ENCODE measurements around the gene PLAAT2.
A peak's percentile ranks its signal among the peaks of the same experiment; 100 is the strongest.
"Not testable (repeated sequence)": the region's sequence is repeated elsewhere in the genome, so short reads cannot be mapped to it uniquely, and the experiment has no call there.

The PLAAT2 gene

DNA sequence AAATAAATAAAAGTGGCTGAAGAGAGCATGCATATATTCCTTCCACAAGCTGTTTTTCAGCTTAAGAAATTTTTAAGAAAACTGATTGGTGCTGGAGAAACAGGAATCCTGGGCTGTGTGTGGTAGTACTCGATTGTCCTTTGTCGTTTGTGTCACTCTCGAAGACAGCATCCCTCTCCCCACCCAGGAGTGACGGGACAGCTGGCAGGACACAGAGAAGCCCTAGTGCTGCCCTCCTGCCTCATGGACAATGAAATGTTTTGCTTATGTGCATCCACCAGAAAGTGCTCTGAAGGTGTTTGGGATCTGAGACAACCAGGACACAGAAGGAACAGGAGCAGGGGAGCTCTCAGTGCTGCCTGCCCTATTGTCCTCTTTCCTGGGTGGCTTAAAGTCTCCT, 13.8 kb downstream of the PLAAT2 start:
- DNase-seq, result no peak

DNA sequence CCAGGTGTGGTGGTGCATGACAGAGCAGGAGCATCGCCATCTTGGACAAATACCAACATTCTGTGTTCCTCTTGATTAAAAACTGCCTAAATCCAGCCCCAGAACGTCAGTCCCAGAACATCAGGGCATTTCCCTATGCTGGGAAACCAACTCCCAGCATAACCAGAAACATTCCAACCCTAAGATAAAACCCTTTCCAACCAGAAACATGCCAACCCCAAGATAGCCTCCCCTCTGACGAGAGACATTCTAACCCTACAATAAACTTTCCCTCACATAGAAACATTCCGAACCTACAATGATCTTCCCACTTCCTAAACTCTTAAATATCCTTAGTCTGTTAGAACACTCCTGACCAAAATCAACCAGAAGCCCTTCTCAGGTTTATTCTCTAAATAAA, 15.0 kb downstream of the PLAAT2 start:
- DNase-seq, result no peak

DNA sequence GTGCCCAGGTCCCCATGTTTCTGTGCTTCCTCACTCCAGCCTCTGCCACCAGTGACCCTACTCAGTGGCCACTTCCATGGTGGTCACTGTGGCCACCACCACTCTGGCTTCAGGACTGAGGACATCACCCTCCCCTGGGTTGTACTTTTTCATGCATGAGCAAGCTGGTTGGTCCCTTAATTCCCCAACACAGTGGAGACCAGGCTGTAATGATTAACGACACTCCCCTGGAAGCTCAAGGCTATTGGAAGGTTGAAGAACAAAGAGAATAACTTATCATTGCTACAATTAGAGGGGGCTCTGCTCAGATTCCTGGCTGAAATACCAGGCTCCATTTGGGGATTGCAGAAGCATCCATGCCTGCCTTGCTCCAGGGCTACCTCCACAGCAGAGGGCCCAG, 16.1 kb downstream of the PLAAT2 start:
- no peak for DNase-seq

DNA sequence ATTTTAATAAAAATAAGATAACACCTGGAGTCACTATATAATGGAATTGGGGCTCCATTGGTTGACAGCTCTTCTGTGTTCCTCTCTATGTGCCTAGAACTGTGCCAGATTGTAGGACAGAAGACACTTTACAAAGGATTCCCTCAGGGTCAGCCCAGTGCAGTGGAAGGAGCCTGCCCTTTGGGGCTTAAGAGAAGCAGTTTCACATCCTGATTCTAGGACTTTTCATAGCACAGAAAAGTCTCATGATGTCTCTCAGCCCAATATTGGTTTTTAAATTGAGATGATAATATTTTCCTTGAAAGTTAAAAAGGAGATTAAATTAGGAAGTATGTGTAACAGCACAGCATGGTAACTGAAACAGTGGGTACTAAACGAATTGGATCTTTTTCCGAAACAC, 19.5 kb downstream of the PLAAT2 start:
- DNase-seq, result no peak

DNA sequence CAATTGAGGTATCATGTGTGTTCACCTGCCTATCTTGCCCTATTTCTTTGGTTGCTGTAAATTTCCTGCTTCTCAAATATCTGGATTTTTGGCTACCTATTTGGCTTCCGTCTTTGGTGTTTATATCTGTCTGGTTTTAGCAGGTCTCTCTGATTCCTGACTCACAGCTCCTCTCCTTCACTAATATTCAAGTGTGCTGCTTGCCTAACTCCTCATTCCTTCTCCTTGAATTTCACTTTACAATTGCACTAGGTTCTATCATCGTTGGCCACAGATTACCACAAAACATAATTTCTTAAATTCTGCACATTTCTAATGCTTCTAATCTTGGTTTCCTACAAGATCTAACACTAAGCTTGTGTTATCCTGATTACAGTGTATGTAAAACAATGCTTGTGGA, 20.7 kb downstream of the PLAAT2 start:
- DNase-seq, result not testable (repeated sequence)

DNA sequence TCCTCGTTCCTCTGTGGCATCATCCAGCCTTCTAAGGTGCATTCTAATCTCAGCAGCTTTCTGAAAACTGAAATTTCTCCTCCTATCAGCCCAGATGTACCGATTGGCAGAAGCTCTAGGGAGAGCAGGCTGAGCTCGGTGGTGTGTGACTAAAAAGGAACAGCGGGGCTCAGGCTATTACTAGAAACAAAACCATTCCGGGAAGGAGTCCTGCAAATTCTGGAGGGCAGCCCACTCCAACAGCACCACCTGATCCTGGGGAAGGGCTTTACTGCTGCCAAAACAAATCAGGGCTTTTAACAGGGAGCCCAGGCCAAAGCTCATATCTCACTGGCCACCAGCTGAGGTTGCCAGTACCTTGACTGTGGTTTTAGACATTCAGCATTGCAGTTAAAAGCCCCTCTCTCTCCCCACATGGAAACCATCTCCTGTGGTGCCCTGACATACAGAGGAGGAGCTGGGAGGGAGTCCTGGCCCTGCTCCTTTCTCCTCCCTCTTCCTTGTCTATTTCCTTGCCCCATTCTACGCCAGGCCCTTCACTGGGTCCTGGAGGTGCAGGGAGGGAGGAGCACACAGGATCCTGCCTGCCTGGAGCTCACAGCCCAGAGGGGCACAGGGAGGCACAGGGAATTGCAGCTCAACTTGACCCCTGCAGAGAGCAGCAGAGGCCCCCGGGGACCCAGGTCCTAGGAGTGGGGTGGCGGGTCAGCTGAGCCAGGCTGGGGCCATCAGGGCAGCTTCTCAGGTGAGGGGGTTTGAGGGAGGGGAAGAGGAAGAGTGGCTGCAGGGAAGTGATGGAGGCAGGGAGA, 25.7 kb downstream of the PLAAT2 start:
- no peak for DNase-seq

DNA sequence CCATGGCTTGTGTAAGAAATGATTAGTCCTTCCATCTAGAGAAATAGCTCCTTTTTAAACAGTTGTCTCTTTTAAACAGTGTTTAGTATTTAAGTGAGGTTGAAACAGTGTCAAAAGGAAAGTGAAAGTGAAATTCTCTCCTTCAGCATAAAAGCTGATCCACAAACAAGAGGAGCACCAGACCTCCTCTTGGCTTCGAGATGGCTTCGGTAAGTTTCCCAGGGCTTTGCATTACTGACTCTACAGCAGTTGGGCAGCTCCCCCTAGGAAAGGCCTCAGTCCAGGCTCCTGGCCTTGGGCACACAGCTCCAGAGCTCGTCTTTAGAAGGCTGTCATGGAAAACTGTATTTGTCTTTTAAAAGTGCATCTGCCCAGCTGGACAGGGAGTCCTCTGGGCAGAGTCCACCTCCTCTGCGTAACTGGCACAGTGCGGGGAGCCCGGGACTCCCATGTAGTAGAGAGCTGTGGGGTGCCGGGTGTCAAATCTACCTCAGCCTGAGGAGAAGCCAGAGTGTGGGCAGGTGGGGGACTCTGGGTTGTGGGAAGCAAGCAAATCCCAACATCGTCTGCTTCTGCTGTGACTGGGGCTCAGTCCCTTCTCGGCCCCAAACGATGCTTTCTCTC, 26.4 kb downstream of the PLAAT2 start, which contains the start of gene PLAAT4:
PLAAT4 (plus strand) TSS at position 140 of the 624 bp plus-strand sequence; CDS start at position 201, 61 bp downstream.
- peak; percentile 44 for DNase-seq

DNA sequence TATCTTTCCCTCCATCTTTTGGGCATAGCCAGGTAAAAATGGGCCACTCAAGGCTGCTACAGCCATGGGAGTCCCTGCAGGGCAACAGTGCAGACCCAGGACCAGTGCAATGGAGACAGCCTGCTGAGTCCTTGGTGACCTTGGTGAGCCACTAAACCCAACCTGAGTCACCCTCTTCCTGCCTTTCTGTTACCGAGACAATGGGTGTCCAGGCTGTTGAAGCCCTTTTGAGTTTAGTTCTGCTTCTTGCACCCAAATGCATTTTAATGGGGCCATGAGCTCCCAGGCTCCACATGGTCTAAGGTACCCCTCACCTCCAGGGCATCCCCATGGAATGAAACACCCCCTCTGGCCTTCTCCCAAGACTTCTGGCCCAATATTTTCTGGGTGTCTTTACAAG, 27.4 kb downstream of the PLAAT2 start:
- DNase-seq, result no peak

DNA sequence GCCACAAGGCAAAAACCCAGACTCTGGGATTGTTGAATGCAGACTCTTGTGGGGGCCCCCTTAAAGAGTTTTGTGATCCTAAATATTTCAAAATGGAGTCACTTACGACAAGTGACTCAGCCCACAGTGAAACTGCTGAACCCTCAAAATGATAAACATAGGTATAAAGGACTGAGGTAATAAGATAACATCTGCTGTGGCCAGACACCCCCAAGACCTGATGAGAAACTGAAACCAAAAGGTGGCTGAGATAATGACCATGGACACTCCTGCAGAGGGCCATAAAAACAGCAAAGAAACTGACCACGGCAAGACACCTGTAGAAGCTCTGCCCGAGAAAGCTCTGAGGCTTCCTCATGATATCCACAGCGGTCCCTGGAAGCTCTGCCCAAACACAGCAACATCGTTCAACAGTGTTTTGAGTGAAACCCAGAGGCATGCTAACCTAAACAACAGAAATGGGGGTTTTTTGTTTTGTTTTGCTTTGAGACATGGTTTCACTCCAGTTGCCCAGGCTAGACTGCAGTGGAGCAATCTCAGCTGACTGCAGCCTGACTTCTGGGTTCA, 28.2 kb downstream of the PLAAT2 start:
- no peak for DNase-seq

DNA sequence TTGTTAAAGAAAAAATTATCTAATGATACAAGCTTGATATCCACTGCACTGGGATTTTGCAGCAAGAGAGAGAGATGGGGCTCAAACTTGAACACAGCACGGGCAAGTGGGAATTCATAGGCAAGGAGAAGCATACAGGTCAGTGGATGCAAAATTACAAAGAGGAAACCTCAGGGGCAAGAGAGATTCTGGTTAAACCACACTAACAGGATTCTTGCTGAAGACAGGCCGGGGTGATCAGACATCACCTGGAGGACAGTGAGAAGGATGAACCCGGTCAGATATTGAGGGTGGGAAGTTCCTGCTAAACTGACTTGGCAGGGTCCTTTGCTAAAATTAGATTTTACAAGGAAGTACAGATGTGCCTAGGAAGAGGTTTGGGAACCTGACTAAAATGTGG, 29.1 kb downstream of the PLAAT2 start:
- no peak for DNase-seq

DNA sequence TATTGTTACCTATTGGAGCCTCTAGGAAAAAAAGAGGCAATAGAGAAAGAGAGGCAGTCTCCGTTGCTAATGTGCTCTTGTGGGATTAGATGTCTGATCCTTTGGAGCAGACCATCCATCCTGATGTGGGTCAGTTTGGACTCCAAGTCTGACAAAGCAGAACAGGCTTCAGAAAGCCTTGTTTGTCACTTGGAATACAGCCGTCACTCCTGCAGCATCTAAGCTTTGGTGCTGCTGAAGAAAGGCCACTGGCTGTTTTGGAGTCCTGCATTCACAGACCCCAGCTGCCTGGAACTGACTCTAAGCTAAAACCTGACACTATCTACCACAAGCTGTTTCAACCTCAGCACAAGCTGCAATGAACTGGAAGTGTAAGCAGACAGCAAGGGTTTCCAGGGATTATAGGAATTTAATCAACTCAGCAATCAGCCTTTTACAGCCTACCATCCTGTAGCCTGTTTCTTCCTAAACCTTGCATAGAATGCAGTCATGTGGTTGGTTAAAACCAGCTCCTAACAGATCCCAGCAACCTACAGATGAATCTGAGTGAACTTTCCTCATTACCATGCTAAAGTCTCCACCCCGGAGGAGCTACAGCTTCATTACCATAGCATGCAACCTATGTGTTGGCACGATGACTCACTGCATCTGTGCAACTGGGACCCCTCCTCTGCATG, 30.2 kb downstream of the PLAAT2 start:
- no peak for DNase-seq

DNA sequence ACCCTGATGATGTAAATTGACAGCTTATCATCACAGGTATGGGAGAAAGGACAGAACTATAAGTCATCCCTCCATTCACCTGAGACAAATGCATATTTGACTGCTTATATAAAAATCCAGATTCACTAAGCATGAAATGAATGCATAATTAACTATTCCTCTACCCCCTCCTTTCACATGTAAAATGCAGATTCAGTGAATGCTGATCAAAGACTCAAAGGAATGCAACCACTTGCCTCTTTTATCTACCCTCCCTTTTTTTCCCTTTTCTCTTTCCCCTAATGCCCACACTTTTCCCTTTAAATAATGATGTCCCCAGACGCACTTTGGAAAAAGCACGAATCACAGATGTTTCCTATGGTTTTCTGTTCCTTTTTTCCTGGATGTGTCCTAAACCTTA, 31.1 kb downstream of the PLAAT2 start:
- no peak for DNase-seq

DNA sequence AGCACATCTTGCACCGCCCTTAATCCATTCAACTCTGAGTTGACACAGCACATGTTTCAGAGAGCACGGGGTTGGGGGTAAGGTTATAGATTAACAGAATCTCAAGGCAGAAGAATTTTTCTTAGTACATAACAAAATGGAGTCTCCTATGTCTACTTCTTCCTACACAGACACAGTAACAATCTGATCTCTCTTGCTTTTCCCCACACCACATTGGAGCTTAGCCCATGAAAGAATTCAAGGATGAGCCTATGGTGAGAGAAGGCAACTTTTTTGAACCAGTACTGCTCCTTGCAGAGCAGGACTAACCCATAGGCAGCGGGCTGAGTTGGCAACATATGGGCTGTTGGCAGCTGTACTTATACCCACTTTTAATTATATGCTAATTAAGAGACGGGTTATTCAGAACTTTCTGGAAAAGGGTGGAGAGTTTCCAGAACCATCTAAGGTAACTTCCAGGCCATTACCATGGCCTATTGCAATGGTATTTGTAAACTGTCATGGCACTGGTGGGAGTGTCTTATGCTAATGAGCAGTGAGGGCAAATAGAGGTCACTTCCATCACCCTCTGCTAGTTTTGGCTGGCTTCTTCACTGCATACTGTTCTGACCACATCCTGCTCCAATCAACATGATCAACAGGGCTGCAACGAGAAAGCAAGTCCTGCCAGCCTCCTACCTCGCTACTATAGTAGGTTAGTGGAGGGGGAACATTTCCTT, 31.9 kb downstream of the PLAAT2 start:
- not testable (repeated sequence) for DNase-seq

DNA sequence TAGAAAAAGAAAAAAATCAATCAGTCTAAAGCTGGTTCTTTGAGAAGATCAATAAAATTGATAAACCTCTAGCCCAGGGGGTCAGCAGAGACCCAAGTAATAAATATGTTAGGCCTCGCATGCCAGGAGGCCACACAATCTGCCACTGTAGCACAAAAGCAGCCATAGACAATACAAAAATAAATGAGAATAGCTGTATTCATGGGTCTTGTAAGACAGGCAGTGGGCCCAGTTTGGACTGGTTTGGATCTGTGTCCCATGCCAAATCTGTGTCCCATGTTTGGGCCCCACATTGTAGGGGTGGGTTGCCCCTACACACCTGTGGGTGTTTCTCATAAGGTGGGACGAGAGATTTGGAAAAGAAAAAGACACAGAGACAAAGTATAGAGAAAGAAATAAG, 33.2 kb downstream of the PLAAT2 start:
- no peak for DNase-seq

DNA sequence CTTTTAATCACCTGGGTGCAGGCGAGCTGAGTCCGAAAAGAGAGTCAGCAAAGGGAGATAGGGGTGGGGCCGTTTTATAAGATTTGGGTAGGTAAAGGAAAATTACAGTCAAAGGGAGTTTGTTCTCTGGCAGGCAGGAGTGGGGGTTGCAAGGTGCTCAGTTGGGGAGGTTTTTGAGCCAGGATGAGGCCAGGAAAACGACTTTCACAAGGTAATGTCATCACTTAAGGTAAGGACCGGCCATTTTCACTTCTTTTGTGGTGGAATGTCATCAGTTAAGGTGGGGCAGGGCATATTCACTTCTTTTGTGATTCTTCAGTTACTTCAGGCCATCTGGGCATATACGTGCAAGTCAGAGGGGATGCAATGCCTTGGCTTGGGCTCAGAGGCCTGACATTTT, 33.8 kb downstream of the PLAAT2 start:
- DNase-seq, result not testable (repeated sequence)

DNA sequence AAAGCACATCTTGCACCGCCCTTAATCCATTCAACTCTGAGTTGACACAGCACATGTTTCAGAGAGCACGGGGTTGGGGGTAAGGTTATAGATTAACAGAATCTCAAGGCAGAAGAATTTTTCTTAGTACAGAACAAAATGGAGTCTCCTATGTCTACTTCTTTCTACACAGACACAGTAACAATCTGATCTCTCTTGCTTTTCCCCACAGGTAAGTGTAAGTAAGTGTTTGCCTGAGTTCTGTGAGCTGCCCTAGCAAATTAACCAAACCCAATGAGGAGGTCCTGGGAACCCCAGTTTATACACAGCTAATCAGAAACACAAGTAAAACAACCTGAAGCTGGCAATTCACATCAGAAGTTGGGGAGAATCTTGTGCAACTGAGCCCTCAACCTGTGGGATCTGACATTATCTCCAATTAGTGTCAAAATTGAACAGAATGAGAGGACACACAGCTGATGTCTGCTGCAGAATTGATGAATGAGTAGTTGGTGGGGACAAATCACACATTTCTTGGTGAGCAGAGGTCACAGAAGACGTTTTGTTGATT, 34.4 kb downstream of the PLAAT2 start:
- not testable (repeated sequence) for DNase-seq

DNA sequence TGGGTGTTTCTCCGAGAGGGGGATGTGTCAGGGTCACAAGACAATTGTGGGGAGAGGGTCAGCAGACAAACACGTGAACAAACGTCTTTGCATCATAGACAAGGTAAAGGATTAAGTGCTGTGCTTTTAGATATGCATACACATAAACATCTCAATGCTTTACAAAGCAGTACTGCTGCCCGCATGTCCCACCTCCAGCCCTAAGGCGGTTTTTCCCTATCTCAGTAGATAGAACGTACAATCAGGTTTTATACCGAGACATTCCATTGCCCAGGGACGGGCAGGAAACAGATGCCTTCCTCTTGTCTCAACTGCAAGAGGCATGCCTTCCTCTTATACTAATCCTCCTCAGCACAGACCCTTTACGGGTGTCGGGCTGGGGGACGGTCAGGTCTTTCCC, 35.0 kb downstream of the PLAAT2 start:
- not testable (repeated sequence) for DNase-seq

DNA sequence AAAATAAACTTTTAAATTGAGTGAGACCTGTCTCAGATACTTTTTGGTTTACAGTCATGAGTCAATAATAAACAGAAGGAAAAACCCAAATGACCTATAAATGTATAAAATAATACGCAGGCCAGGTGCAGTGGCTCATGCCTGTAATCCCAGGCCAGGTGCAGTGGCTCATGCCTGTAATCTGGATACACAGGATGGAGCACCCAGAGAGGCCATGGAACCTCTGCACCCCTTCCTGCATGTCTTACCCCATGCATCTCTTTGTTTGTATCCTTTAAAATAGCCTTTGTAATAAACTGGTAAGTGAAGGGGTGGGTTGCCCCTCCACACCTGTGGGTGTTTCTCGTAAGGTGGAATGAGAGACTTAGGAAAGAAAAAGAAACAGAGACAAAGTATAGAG, 35.5 kb downstream of the PLAAT2 start:
- no peak for DNase-seq

DNA sequence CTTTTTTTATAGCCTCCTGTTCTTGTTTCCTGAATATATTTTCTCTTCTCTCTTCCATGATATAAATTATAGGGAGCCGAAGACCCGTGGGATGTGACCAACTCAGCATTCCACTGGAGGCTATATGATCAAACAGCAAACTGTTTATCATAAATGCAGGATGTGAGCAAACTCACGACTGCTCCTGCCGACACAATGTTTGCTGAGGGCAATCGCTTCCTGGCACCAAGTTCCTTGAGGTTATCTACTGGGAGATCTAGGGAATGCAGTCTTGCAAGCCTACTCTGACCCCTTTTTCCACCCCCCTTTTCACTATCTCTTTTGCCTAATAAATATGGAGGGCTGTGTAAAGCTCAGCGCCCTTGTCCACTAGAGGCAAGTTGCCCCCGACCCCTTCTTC, 40.0 kb downstream of the PLAAT2 start:
- no peak for DNase-seq

DNA sequence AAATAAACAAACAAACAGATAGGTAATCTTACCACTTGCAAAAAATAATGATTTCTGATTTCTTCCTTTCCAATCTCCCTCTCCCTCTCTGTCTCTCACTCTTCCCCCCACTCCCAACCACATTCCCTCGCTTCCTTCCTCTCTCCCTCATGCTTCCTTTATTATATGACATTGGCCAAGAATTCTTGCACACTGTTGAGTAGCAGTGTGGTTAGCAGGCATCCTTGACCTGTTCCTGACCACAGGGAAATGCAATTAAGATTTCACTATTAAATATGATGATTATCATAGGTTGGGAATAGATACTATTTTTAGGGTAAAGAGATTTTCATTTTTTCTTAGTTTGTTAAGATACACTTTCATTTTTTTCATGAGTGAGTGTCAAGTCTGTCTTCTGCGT, 41.3 kb downstream of the PLAAT2 start:
- no peak for DNase-seq

DNA sequence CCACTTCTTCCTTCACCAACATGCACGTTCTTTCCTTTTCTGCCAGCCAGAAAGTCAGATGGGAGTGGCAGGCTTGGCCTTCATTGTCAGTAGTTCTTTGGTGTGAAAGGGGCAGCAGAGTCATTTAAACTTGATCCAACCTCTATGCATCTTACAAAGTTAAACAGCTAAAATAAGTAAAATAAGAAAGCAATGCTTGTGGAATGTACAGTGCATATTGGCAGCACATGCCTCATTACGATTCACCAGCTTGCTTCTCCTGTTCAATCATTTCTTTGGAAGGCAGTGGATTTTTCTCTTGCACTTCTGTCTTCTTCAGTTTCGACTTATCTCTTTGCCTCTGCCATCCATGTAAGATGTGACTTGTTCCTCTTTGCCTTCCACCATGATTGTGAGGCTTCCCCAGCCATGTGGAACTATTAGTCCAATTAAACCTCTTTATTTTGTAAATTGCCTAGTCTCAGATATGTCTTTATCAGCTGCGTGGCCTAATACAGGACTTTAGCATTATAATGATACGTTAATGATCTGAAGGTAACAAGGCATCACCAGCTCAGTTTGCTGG, 42.5 kb downstream of the PLAAT2 start:
- DNase-seq, result no peak

DNA sequence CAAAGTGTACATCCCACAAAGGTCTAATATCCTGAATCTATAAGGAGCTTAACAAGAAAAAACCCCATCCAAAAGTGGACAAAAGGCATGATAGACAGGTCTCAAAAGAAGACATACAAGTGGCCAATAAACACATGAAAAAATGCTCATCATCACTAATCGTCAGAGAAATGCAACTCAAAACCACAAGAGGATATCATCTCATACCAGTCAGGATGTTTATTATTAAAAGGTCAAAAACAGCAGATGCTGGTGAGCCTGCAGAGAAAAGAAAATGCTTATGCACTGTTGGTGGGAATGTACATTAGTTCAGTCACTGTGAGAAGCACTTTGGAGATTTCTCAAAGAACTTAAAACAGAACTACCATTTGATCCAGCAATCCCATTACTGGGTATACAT, 44.6 kb downstream of the PLAAT2 start:
- DNase-seq, result no peak
